Measurements from ENCODE around the gene MACROD2. TPM values are rescaled to one million over a fixed set of nuclear protein-coding genes. Genes with fewer than 3 reads are reported as not detected.
A peak's percentile ranks its signal among the peaks of the same experiment; 100 is the strongest.

MACROD2 gene
- polyA plus RNA-seq, 1 donor (not counting 4 experiments of a cell fraction or from before 2014, with no cell fraction given): 0.71 TPM

DNA sequence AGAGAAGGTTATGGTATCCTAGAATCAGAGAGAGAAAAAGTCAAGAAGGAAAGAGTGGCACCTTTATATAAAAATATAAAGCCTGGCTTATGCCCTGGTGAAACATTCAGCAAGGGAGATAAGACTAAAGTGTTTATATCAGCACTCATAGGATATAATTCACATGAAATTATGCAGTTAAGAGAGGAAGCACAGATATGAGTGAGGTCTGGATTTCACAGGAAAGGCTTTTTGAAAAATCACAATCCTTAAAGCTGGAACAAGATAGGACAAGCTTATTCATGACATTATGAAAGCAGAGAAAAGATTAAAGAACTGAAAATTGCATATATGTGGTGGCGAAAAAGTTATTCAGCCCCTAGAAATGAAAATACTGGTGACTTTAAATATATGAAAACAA is 523.3 kb downstream of the MACROD2 start:
- Histone ChIP-seq H4K20me1 (ENCODE audit: control insufficient read depth, extremely low read depth, insufficient read depth, low read length) (no peaks in the 10 kb centered on the region), H3K36me3 (ENCODE audit: control insufficient read depth in 2 of 2, extremely low read depth in 1 of 2, insufficient read depth in 2 of 2, low read length in 2 of 2) (no peaks in the 10 kb centered on the region), H3K9me1 (ENCODE audit: control insufficient read depth, extremely low read depth, insufficient read depth, low read length) (no peaks in the 10 kb centered on the region), H3K27me3 (ENCODE audit: control insufficient read depth, extremely low read depth, insufficient read depth, low read length) (no peaks in the 10 kb centered on the region), H3K4me3 (ENCODE audit: control insufficient read depth in 2 of 3, extremely low read depth in 1 of 3, insufficient read depth in 2 of 3, low read depth in 1 of 3, low read length in 3 of 3) (no peak overlapping the region), H3K4me1 (ENCODE audit: control insufficient read depth, extremely low read depth, insufficient read depth, low read length) (peaks cover 40% of the 10 kb centered on the region), H3K27ac (ENCODE audit: control insufficient read depth, insufficient read depth, low read length) (peak overlapping the region; percentile 46), H3K9ac (ENCODE audit: control insufficient read depth, extremely low read depth, insufficient read depth, low read length) (peak overlapping the region; percentile 40), H3K4me2 (ENCODE audit: control insufficient read depth, extremely low read depth, insufficient read depth, low read depth, low read length) (peak overlapping the region; percentile 39), H2AFZ (ENCODE audit: control insufficient read depth, low read length) (peak overlapping the region; percentile 81), H3K9me3 (ENCODE audit: control insufficient read depth, low read depth, low read length) (no peaks in the 10 kb centered on the region), H3K79me2 (ENCODE audit: control insufficient read depth, insufficient read depth, low read length) (no peaks in the 10 kb centered on the region)
- TF ChIP-seq CTCF (optimal IDR thresholded peaks at IDR 0.05 in 1 of 3, IDR thresholded peaks at IDR 0.05 in 1 of 3, conservative IDR thresholded peaks at IDR 0.05 in 1 of 3; ENCODE audit: extremely low read depth in 1 of 3, insufficient read depth in 2 of 3, low read length in 3 of 3) (no peak), EZH2 (IDR thresholded peaks at IDR 0.05; ENCODE audit: low read length) (no peak)
- dilution Hi-C loops (cut with MboI; ENCODE audit: extremely low pct_ligation_motif_present, low sequenced_read_pairs): no loop called here
- no peak for FAIRE-seq
- DNase-seq (ENCODE audit: low read depth, low spot score): no peak

DNA sequence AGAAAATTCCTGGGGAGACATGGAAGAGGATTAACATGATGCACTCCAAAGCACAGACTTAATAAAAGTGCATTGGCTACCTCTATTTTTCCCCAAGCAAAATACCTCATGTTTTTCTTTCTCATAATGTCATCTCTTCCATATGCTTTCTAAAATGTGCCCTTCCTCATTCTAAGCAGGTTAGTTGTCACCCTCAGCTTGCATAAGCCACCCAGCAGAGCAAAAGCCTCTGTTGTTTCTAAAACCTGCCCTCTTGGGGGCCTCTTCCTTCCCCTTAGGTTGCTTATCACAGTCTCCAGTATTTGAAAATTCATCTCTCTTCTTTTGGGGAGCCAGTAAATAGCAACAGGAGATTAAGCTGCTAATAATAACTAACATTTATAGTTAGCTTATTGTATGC is 525.7 kb downstream of the MACROD2 start:
- H3K27me3 ChIP-seq (ENCODE audit: control insufficient read depth, extremely low read depth, insufficient read depth, low read length): no peaks in the 10 kb centered on the region
- no peak for FAIRE-seq
- no peaks in the 10 kb centered on the region for H3K9me1 ChIP-seq (ENCODE audit: control insufficient read depth, extremely low read depth, insufficient read depth, low read length)
- TF ChIP-seq CTCF (optimal IDR thresholded peaks at IDR 0.05 in 1 of 3, IDR thresholded peaks at IDR 0.05 in 1 of 3, conservative IDR thresholded peaks at IDR 0.05 in 1 of 3; ENCODE audit: extremely low read depth in 1 of 3, insufficient read depth in 2 of 3, low read length in 3 of 3) (no peak), EZH2 (IDR thresholded peaks at IDR 0.05; ENCODE audit: low read length) (no peak)
- H3K79me2 ChIP-seq (ENCODE audit: control insufficient read depth, insufficient read depth, low read length): no peaks in the 10 kb centered on the region
- H3K4me1 ChIP-seq (ENCODE audit: control insufficient read depth, extremely low read depth, insufficient read depth, low read length): peaks cover 42% of the 10 kb centered on the region
- peak overlapping the region; percentile 64 for H3K9ac ChIP-seq (ENCODE audit: control insufficient read depth, extremely low read depth, insufficient read depth, low read length)
- H4K20me1 ChIP-seq (ENCODE audit: control insufficient read depth, extremely low read depth, insufficient read depth, low read length): no peaks in the 10 kb centered on the region
- H3K27ac ChIP-seq (ENCODE audit: control insufficient read depth, insufficient read depth, low read length): peak overlapping the region; percentile 99
- H3K9me3 ChIP-seq (ENCODE audit: control insufficient read depth, low read depth, low read length): no peaks in the 10 kb centered on the region
- no peak for DNase-seq (ENCODE audit: low read depth, low spot score)
- H3K4me2 ChIP-seq (ENCODE audit: control insufficient read depth, extremely low read depth, insufficient read depth, low read depth, low read length): no peak overlapping the region
- dilution Hi-C loops (cut with MboI; ENCODE audit: extremely low pct_ligation_motif_present, low sequenced_read_pairs): no loop called here
- H2AFZ ChIP-seq (ENCODE audit: control insufficient read depth, low read length): no peak overlapping the region
- H3K36me3 ChIP-seq (ENCODE audit: control insufficient read depth in 2 of 2, extremely low read depth in 1 of 2, insufficient read depth in 2 of 2, low read length in 2 of 2): no peaks in the 10 kb centered on the region
- no peak overlapping the region for H3K4me3 ChIP-seq (ENCODE audit: control insufficient read depth in 2 of 3, extremely low read depth in 1 of 3, insufficient read depth in 2 of 3, low read depth in 1 of 3, low read length in 3 of 3)
